GM23338 (cell line): Measurements from ENCODE around the gene PRLH. TPM values are rescaled to one million over a fixed set of nuclear protein-coding genes. Genes with fewer than 3 reads are reported as not detected.
A peak's percentile ranks its signal among the peaks of the same experiment; 100 is the strongest.

Experiments used
- ATAC-seq: fragments of 200-7000 bp; cut with Tn5 transposase; 3 replicates; pipeline ENCODE4 v1.9.1; 2020
- DNase-seq: peaks from one replicate; pipeline ENCODE4 v3.0.0-alpha.2; 2015; ENCODE audit warnings: low spot score
- H2AFZ ChIP-seq: fragments of 200-600 bp; sonication (generic); 2 replicates; pipeline ENCODE4 v1.8.0; 2016; ENCODE audit warnings: antibody characterized with exemption, mild to moderate bottlenecking, moderate library complexity
- H3F3A ChIP-seq: fragments of 200-600 bp; sonication (generic); replicated peaks from 2 replicates; pipeline ENCODE4 v1.8.0; 2017; ENCODE audit warnings: antibody characterized with exemption, mixed run types, low read depth
- H3K27ac ChIP-seq: fragments of 200-600 bp; sonication (generic); 2 replicates; pipeline ENCODE4 v1.6.1; 2016; ENCODE audit warnings: low read depth
- H3K27me3 ChIP-seq: fragments of 200-600 bp; sonication (generic); 2 replicates; pipeline ENCODE4 v1.8.0; 2016; ENCODE audit warnings: mild to moderate bottlenecking, mixed run types, moderate library complexity; ENCODE audit not compliant: insufficient read depth
- H3K36me3 ChIP-seq: fragments of 200-600 bp; sonication (generic); 2 replicates; pipeline ENCODE4 v1.8.0; 2016; ENCODE audit warnings: mild to moderate bottlenecking; ENCODE audit not compliant: insufficient read depth
- H3K4me1 ChIP-seq: fragments of 200-600 bp; sonication (generic); 2 replicates; pipeline ENCODE4 v1.8.0; 2016; ENCODE audit warnings: mild to moderate bottlenecking, moderate library complexity; ENCODE audit not compliant: insufficient read depth
- H3K4me2 ChIP-seq: fragments of 200-600 bp; sonication (generic); 2 replicates; pipeline ENCODE4 v1.7.1; 2017; ENCODE audit warnings: mixed run types
- H3K4me3 ChIP-seq: fragments of 200-600 bp; sonication (generic); 2 replicates; pipeline ENCODE4 v1.6.1; 2016; ENCODE audit warnings: mixed run types
- H3K79me2 ChIP-seq: fragments of 200-600 bp; sonication (generic); replicated peaks from 2 replicates; pipeline ENCODE4 v1.8.0; 2017; ENCODE audit warnings: mild to moderate bottlenecking; ENCODE audit not compliant: insufficient read depth
- H3K9me2 ChIP-seq: fragments of 200-600 bp; sonication (generic); 2 replicates; pipeline ENCODE4 v1.8.0; 2017; ENCODE audit not compliant: insufficient read depth
- H4K20me1 ChIP-seq: fragments of 200-600 bp; sonication (generic); replicated peaks from 2 replicates; pipeline ENCODE4 v1.8.0; 2017; ENCODE audit warnings: mild to moderate bottlenecking; ENCODE audit not compliant: insufficient read depth
- H3K27ac Mint-ChIP-seq: 2 replicates; pipeline ENCODE4 v1.8.0; 2020; ENCODE audit warnings: inconsistent platforms, mild to moderate bottlenecking, moderate library complexity, mixed read lengths
- H3K27me3 Mint-ChIP-seq: 3 replicates; pipeline ENCODE4 v1.8.0; 2022; ENCODE audit warnings: low read depth, mild to moderate bottlenecking, moderate library complexity, mixed read lengths, inconsistent platforms; ENCODE audit not compliant: insufficient read depth, poor library complexity
- H3K36me3 Mint-ChIP-seq: 3 replicates; pipeline ENCODE4 v1.8.0; 2021; ENCODE audit warnings: low read depth, mild to moderate bottlenecking, inconsistent platforms, moderate library complexity, mixed read lengths
- H3K4me1 Mint-ChIP-seq: 3 replicates; pipeline ENCODE4 v1.8.0; 2020; ENCODE audit warnings: mild to moderate bottlenecking, inconsistent platforms, mixed read lengths
- H3K4me3 Mint-ChIP-seq: 3 replicates; pipeline ENCODE4 v1.8.0; 2021; ENCODE audit warnings: moderate library complexity, mild to moderate bottlenecking, inconsistent platforms, mixed read lengths
- H3K9me3 Mint-ChIP-seq: 3 replicates; pipeline ENCODE4 v1.8.0; 2020; ENCODE audit warnings: moderate library complexity, mild to moderate bottlenecking, inconsistent platforms, mixed read lengths
- ETS1 ChIP-seq: IDR thresholded peaks from 2 replicates; pipeline ENCODE4 v1.6.1; 2016; ENCODE audit warnings: antibody characterized with exemption
- EZH2 ChIP-seq: fragments of 200-600 bp; sonication (generic); IDR thresholded peaks from one replicate; pipeline ENCODE4 v1.8.0; 2017; ENCODE audit warnings: antibody characterized with exemption, mild to moderate bottlenecking, low read depth; ENCODE audit not compliant: unreplicated experiment
- EZH2phosphoT487 ChIP-seq: fragments of 200-600 bp; sonication (generic); IDR thresholded peaks from one replicate; pipeline ENCODE4 v1.8.1; 2018; ENCODE audit warnings: antibody characterized with exemption; ENCODE audit not compliant: unreplicated experiment
- JUNB ChIP-seq: IDR thresholded peaks from one replicate; pipeline ENCODE4 v1.6.1; 2016; ENCODE audit warnings: antibody characterized with exemption; ENCODE audit not compliant: unreplicated experiment
- NANOG ChIP-seq: IDR thresholded peaks from 2 replicates; pipeline ENCODE4 v1.6.1; 2016; ENCODE audit warnings: antibody characterized with exemption, borderline replicate concordance
- POLR2AphosphoS5 ChIP-seq: IDR thresholded peaks from 2 replicates; pipeline ENCODE4 v1.6.1; 2016; ENCODE audit warnings: antibody characterized with exemption, low read depth
- REST ChIP-seq: IDR thresholded peaks from one replicate; pipeline ENCODE4 v1.6.1; 2018; ENCODE audit warnings: antibody characterized with exemption; ENCODE audit not compliant: unreplicated experiment
- STAT1 ChIP-seq: IDR thresholded peaks from one replicate; pipeline ENCODE4 v1.6.1; 2016; ENCODE audit warnings: antibody characterized with exemption; ENCODE audit not compliant: unreplicated experiment
- ZNF114 ChIP-seq: fragments of 250-450 bp; sonication (Bioruptor Pico); IDR thresholded peaks from 2 replicates; pipeline ENCODE4 v1.5.0; 2020; ENCODE audit warnings: mild to moderate bottlenecking, moderate library complexity
- ZNF462 ChIP-seq: fragments of 250-450 bp; sonication (Bioruptor Pico); IDR thresholded peaks from 2 replicates; pipeline ENCODE4 v1.5.0; 2020; ENCODE audit warnings: mild to moderate bottlenecking, moderate library complexity
- polyA plus RNA-seq: library from polyadenylated mRNA; unstranded; fragments of >200 nt; fragmentation: Nextera tagmentation; extraction: Ambion mirVana; gene quantifications from 2 replicates; pipeline ENCODE4 v1.2.1, GENCODE V29; 2016
- total RNA-seq: library from RNA; depleted of rRNA; stranded (reverse); fragments of >200 nt; shearing (Covaris generic); gene quantifications from 2 replicates; pipeline ENCODE4 v1.2.3, GENCODE V29; 2014
- TF ChIP-seq, protein P1 (sequence below), 2 experiments: fragments of 200-600 bp in 1 of 2; sonication (generic) in 1 of 2; conservative IDR thresholded peaks; 2 replicates each; pipeline versions ENCODE4 v1.5.1 to v1.6.1; 2016 to 2017; ENCODE audit warnings: antibody characterized with exemption in 2 of 2, low read depth in 2 of 2, mild to moderate bottlenecking in 2 of 2, moderate library complexity in 1 of 2

The PRLH gene
- total and polyA plus RNA-seq, 2 experiments from 2014 or later, result not detected

DNA sequence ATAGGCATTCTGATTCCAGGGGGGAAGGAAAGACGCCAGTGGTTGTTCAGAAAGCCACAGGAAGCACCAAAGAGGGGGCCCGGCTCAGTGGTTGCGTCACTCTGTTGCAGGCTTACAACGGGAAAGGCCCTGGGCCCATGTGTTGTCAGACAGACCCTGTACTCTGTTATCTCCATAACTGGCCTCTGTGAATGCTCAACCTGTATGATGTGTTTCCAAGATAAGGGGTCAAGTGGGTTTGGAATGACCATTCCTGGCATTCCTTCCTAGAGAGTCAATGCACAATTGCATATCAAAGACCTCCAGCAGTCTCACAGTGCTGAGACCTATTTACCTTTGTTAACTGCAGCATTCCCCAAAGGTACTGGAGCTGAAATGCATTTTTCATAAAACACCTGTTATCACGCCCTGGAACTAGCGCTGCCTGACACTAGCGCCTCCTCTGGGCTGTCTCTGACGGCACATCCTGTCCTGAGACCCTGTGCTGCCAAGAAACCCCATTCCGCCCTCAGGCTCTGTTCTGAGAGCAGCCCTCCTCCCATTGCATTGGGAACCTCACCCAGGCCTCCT is 47.9 kb downstream of the PRLH start (continued):
- TF ChIP-seq JUNB, result no peak
- TF ChIP-seq NANOG, result peak; percentile 77; the same call in 1 of the 2 replicates
- no peak for TF ChIP-seq EZH2
- TF ChIP-seq POLR2AphosphoS5, result no peak
- TF ChIP-seq ETS1, result 0 out of 2 replicates have a peak, but pooled peaks have one; percentile 60
- no peak for TF ChIP-seq STAT1

- Histone ChIP-seq H4K20me1 (no peaks in the 10 kb centered on the region), H3K36me3 (no peaks in the 10 kb centered on the region), H3K4me3 (no peak overlapping the region), H3K4me2 (peak overlapping the region; percentile 46), H2AFZ (peak overlapping the region; percentile 81; the same call in 1 of the 2 replicates), H3K27me3 (no peaks in the 10 kb centered on the region), H3K9me2 (peaks cover 8% of the 10 kb centered on the region; the same call in 1 of the 2 replicates), H3K79me2 (no peaks in the 10 kb centered on the region), H3K4me1 (peaks cover 35% of the 10 kb centered on the region), H3K27ac (peak overlapping the region; percentile 94; the same call in 1 of the 2 replicates), H3F3A (peaks cover 8% of the 10 kb centered on the region; the same call in 1 of the 2 replicates)
- peaks cover 22% of the 10 kb centered on the region for H3K27me3 Mint-ChIP-seq
- DNase-seq (no peak), ATAC-seq (no peak)
- H3K4me3 Mint-ChIP-seq, result no peak overlapping the region
- H3K36me3 Mint-ChIP-seq, result no peaks in the 10 kb centered on the region
- H3K4me1 Mint-ChIP-seq, result peaks cover 46% of the 10 kb centered on the region
- no peaks in the 10 kb centered on the region for H3K9me3 Mint-ChIP-seq
- no peak overlapping the region for H3K27ac Mint-ChIP-seq
- TF ChIP-seq REST (no peak), NANOG (no peak), ZNF462 (no peak), EZH2 (no peak), ZNF114 (CRISPR knock-in tag) (no peak), JUNB (no peak), STAT1 (no peak), EZH2phosphoT487 (no peak), POLR2AphosphoS5 (no peak)
- TF ChIP-seq, protein P1, sequence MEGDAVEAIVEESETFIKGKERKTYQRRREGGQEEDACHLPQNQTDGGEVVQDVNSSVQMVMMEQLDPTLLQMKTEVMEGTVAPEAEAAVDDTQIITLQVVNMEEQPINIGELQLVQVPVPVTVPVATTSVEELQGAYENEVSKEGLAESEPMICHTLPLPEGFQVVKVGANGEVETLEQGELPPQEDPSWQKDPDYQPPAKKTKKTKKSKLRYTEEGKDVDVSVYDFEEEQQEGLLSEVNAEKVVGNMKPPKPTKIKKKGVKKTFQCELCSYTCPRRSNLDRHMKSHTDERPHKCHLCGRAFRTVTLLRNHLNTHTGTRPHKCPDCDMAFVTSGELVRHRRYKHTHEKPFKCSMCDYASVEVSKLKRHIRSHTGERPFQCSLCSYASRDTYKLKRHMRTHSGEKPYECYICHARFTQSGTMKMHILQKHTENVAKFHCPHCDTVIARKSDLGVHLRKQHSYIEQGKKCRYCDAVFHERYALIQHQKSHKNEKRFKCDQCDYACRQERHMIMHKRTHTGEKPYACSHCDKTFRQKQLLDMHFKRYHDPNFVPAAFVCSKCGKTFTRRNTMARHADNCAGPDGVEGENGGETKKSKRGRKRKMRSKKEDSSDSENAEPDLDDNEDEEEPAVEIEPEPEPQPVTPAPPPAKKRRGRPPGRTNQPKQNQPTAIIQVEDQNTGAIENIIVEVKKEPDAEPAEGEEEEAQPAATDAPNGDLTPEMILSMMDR (conservative IDR thresholded peaks at IDR 0.05; ENCODE audit: low read depth in 2 of 2), result no peak
Measured at GRCh38 chr2:237615631-237616249, 49.4 kb downstream of the PRLH start.
